Activated CD4-positive, CD25-positive, alpha-beta regulatory T cell (primary cell): ENCODE data around the gene AJM1.
A peak's percentile ranks its signal among the peaks of the same experiment; 100 is the strongest.
"Not testable (repeated sequence)": the region's sequence is repeated elsewhere in the genome, so short reads cannot be mapped to it uniquely, and the experiment has no call there.

ENCODE experiments used
- DNase-seq, 4 experiments: peaks; one replicate each; lab custom pipeline; 2025; lab: John Stamatoyannopoulos, UW

The AJM1 gene

DNA sequence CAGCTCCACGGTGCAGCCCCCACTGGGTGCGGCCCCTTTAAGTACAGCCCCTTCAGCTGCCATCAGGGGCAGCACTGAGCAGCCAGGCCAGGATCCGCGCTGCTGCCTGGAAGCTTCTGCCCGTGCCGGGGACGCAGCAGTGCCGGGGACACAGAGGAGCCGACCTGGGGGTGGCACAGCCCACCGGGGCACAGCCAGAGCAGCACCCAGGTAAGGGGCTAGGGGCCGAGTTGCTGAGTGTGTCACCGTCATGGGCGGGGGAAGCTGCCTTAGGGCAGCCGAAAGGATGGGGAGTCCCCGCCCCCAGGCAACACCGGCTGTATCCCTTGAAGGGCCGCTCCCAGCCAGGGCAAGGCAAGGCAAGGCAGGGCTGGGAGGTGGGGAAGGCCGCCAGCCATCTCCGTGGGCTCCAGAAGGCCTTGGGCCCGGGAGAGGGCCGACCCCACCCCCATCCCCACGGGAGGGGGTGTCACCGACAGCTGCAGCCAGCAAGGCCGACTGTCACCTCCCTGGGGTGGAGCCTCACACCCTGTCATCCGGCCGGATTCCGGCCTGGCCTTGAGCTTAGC lies at the start of gene AJM1:
Gene AJM1 (plus strand): TSS at position 99 of the 569 bp plus-strand sequence. CDS start 1,937 bp downstream, outside the sequence.
- peak; percentile 53 to 66 (median 60) for DNase-seq

DNA sequence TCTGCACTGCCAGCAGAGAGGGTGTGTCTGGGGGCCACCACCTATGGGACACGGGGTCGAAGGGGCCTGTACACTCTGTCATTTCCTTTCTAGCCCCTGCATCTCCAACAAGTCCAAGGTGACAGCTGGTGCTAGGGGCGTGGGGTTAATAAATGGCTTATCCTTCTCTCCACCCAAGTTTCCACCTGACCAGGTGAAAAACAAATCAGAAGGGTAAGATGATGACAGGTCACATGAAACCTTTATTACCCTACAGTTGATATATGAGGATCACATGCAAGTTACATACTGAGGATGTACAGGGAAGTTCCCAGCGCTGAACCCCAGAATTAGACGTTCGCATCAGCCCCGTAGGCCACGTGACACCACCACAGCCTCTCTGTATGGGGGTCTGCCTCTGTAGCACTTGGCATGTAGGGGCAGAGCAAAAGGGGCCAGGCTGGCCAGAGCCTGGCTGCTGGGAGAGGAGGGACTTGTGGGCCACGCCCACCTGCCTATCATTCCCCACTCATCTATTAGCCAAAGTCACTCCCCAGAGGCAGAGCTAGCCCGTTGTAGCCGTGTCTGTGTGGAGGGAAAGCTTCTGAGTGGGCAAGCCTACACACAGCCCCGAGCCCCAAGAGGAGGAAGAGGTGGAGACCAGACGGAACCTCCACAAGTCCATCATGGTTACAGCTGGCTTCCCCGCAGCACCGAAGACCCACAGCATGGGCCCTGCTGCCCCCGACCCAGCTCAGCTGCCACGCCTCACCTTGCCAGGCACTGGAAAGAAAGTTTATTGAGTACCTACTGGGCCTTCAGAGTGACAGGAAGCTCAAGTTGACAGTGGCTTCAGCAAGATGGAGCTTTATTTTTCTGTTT lies 49.0 kb upstream of the AJM1 start:
- no peak for DNase-seq

DNA sequence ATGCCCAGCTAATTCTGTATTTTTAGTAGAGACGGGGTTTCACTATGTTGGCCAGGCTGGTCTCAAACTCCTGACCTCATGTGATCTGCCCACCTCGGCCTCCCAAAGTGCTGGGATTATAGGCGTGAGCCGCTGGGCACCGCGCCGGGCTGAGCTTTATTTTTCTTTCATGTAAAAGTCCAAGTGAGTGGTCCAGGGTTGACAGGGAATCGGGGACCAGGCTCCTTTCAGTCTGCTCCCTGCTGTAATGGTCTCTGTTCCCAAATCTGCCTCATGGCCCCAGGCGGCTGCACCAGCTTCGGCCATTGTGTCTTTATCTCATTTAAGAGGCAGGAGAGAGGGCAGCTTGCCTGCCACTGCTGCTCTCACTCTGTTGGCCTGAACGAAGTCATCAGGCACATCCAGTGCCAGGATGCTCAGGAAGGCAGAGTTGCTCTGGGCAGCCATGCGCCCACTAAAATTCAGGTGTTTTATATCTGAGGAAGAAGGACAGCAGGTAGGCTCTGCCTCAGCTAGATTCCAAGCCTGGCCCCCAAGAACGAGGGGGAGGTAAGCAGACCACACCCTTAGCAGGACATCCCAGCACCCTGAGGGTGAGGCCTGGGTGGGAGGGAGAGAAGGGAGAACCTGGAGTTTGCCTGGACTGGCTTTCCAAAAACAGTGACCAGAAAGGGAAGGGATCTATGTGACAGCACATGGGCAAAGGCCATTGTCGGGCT lies 47.8 kb upstream of the AJM1 start:
- no peak for DNase-seq

DNA sequence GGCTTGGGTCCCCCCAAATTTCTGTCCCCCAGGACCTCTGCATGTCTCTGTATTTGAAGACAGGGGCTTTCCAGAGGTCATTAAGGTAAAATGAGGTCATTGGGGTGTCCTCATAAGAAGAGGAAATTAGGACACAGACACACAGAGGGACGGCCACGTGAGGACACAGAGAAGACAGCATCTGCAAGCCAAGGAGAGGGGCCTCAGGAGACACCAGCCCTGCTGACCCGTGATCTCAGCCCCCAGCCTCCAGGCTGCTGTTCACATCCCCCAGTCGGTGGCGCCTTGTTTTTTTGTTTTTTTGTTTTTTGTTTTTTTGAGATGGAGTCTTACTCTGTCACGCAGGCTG lies 47.3 kb upstream of the AJM1 start:
- DNase-seq = no peak

DNA sequence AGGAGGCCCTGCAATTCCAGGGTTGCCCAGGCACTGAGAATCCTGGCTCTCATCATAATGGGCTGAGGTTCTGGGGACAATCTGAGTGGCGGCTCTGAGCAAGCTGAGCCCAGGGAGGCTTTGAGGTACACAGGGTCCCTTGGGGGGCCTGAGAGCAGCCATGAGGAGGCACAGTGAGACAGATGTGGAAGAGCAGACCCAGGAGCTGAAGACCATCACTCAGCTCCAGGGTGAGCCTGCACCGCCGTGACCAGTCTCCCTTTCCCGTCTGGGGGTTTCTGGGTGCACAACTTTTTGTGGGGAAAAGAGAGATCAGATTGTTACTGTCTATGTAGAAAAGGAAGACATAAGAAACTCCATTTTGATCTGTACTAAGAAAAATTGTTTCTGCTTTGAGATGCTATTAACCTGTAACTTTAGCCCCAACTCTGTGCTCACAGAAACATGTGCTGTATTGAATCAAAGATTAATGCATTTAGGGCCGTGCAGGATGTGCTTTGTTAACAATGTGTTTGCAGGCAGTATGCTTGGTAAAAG lies 46.0 kb upstream of the AJM1 start, which contains the start of gene CCDC183:
Gene CCDC183 (plus strand): TSS at position 101 of the 537 bp plus-strand sequence. CDS start 60 bp downstream, at position 161.
- DNase-seq = no peak

DNA sequence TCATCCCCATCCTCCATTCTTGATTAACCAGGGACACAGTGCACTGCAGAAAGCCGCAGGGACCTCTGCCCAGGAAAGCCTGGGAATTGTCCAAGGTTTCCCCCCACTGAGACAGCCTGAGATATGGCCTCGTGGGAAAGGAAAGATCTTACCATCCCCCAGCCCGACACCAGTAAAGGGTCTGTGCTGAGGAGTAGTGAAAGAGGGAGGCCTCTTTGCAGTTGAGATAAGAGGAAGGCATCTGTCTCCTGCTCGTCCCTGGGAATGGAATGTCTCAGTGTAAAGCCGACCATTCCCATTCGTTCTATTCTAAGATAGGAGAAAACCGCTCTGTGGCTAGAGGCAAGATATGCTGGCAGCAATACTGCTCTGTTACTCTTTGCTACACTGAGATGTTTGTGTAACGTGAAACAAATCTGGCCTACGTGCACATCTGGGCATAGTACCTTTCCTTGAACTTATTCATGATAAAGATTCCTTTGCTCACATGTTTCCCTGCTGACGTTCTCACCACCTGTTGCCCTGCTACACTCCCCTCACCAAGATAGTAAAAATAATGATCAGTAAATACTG lies 45.4 kb upstream of the AJM1 start:
- DNase-seq = not testable (repeated sequence)

DNA sequence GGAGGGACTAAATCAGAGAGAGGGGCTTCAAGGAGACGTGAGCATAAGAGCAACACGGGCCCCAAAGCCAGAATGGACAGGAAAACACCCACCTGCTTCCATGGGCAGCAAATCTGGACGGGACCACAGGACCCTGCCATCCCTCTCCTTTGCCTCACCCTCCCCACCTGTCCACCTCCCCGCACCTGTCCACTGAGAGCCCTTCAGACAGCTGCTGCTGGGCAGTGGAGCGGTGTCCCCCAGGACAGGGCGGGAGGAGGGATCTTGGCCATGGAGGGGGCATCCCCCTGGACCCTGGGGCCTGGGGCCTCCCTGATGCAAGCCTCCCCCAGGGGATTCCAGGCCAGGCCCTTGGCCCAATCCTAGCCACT lies 43.6 kb upstream of the AJM1 start:
- no peak for DNase-seq

DNA sequence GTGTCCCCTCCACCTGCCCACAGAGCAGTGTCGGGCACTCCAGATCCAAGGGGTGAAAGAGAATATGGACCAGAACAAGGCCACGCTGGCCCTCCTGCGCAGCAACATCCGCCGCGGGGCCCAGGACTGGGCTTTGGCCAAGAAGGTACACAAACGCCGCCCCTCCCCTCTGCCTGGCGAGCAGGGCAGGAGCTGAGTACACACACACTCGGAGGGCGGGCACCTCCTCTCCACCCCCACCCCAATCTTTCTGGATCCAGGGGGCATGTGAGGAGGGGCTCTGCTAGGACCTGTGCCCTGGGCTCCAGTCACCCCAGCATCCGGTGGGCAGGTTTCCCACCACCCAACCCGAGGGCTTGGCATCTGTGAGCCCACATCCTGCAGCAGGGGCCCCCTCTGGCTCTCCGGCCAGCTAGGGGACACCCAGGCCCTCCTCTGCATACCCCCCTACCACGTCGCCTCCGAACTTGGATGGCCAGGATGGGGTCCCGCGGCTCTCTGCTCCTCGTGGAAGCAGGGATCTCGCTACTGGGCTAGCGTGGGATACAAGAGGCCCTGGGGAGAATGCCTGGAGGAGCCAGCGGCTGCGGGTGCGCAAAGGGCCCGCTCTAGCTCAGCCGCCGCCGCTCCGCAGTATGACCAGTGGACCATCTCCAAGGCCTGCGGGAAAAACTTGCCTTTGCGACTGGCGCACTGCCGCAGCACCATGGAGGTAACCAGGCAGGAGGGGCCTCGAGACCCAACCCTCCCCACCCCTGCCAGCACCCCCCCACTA lies 43.0 kb upstream of the AJM1 start:
- DNase-seq = no peak

DNA sequence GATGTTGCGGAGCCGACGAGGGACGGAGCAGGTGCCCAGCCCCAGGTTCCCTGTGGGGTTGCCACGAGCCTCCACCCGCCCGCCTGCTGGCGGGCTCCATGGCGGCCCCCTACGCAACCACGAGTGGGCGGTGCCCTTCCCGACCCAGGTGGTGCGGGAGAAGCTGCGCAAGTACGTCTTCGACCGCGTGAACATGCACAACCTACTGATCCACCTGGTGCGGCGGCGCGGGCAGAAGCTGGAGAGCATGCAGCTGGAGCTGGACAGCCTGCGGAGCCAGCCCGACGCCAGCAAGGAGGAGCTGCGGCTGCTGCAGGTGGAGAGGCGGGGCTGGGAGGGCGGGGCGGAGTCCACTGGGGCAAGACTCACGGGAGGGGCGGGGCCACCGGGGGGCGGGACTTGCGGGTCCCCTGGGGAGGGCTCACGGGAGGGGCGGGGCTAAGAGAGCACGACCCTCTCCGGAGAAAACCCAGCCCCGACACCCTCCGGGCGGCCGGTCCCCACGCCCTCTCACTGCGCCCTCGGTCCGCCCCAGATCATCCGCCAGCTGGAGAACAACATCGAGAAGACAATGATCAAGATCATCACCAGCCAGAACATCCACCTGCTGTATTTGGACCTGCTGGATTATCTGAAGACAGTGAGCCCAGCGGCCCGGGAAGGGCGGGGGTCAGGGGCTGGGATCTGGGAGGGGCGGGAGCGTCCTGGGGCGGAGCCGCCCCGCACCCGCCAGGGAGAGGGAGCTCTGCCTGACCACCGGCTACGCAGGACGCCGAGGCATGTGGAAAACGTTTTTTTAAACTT lies 42.2 kb upstream of the AJM1 start:
- DNase-seq = peak; percentile 84 to 94 (median 88)

DNA sequence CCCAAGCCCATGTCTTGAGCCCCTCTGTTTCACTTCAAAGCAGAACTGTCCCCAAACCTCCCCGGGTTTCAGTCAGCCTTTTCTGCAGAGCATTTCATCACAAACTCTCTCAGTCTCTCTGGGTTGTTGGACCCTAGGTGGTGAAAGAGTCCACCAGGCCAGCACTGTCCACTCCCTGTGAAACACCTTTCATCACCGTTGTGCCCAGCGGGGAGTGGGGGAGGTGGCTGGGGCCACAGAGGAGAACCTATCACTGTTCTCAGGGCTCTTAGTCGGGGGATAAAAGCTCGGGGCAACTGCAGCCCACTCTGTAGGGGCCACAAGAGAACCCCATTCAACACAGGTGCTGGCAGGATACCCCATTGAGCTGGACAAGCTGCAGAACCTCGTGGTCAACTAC lies 40.0 kb upstream of the AJM1 start:
- no peak for DNase-seq

DNA sequence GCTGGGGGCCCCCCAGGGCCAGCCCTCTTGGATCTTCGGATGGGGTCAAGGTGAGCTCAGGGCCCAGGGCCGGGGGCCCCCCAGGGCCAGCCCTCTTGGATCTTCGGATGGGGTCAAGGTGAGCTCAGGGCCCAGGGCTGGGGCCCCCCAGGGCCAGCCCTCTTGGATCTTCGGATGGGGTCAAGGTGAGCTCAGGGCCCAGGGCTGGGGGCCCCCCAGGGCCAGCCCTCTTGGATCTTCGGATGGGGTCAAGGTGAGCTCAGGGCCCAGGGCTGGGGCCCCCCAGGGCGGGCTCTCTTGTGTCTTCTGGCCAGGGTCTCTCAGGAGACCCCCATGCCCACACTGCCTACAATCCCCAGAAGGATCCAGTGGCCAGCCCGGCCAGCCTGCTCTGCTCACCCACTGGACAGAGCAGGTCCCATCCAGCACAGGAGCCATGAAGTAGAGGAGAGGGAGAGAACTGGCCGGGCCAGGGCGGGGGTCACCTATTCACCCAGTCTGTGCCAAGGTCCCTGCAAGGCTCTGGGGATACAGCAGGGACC lies 39.2 kb upstream of the AJM1 start:
- DNase-seq = not testable (repeated sequence)

DNA sequence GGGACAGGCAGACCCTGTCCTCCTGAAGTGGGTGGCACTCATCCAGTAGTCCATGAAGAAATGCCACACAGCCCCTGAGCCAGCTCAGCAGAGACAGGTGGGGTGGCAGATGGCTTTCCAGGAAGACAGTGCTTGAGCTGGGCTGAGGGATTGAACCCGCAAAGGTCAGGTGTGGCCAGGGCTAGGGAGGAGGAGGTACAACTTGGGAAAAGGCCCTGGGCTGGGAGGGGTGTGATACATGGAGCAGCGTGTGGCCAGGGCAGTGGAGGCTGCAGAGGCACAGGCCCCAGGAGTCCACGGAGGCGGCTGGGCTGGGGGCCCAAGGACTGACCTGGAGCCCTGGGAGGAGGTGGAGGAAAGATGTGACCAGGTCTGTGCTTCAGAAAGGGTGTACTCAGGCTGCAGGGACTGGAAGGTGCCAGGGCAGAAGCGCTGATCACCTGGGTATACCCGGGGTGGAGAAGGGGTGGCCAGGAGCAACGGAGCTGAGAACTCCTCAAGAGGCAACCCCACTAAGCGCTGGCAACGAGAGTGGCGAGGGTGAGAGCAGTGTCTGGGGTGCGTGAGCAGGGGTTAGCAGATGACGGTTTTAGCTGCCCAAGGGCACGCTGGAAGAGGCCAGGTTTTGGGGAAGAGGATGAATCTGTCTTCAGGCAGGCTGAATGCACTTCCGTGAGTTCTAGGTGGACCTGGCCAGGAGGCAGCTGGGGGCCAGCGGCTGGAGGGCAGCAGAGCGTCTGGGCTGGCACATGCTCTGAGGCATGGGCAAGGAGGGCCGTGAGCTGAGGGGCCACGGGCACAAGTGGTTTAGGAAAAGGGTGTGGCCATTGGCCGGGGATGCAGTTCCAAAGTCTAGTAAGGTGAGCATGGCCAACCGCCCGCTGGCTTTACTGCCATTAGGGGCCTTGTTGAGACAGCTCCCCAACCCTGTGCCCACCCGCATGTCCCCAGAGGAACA lies 38.4 kb upstream of the AJM1 start:
- DNase-seq = no peak

DNA sequence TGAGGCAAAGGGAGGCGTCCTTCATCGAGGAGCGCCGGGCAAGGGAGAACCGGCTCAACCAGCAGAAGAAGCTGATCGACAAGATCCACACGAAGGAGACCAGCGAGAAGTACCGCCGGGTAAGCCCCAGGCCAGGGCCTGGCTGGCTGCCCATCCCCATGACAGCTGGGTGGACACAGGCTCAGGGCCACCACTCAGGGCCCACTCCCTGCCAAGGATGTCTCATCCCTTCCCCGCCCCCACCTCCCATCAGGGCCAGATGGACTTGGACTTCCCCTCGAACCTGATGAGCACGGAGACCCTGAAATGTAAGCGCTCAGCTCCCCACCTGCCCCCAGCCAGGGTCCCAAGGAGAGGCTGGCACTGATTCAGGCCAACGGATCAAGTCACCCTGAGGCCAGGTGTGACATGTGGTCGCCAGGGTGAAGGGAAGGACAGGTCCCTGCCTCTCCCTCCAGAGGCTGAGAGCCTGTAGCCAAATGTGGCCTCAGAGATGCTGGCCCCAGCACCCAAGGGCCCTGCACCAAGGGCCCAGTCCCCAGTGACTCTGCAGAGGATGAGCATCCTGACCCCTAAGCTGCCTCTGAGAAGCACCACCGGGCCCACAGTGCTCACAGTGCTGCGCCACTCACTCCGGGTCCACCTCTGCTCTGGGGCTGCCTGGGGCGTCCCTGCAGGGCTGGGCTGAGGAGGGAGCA lies 37.6 kb upstream of the AJM1 start:
- no peak for DNase-seq

DNA sequence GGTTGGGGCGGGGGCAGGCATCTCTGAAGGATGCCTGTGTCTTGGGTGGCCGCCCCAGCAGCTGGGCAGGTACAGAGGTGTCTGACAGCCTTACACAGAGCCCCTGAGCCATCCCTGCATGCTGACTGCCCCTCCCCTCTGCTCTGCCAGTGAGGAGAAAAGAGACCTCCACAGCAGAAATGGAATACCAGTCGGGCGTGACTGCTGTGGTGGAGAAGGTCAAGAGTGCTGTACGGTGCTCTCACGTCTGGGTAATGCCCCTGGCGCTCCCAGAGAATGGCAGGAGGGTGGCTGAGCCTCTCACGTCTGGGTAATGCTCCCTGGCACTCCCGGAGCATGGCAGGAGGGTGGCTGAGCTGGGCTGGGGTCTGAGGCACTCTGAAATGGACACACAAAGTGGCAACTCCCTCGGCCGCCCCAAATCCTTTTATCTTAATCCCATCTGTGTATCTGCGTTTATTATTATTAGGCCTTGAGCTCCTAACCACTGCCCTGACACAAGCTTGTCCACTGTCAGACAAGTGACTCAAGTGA lies 37.0 kb upstream of the AJM1 start:
- no peak for DNase-seq

DNA sequence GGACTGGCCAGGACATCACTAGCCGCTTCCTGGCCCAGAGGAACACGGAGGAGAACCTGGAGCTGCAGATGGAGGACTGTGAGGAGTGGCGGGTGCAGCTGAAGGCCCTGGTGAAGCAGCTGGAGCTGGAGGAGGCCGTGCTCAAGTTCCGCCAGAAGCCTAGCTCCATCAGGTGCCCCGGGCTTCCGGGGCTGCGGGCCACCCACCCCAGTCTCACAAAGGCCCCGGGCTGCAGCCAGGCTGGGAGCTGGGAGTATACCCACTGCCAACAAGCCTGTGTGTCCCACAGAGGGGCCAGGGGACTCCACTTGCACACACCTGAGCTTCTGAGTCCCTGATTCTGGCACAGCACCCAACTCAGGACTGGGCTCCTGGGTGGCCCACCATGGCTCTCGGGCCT lies 36.2 kb upstream of the AJM1 start:
- DNase-seq = no peak

DNA sequence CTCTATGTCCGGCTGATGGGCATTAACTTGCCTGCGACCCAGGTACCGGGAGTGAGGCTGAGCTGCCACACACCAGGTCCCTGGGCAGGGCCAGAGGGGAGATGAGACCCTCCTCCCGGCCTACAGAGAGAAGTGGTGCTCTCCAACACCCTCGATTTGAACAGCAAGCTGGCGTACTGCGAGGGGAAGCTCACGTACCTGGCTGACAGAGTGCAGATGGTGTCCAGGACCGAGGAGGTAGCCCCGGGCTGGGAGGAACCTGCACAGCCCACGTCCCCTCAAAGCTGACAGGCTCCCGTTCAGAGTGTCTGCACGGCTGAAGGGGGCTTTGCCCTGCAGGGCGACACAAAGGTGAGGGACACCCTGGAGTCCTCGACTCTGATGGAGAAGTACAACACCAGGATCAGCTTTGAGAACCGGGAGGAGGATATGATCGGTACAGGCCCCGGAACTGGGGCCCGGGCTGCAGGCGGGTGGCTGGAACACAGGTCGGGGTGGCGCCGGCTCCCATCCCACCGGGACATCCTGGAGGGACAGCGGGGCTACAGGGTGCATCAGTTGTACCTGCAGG lies 35.6 kb upstream of the AJM1 start:
- DNase-seq = no peak

DNA sequence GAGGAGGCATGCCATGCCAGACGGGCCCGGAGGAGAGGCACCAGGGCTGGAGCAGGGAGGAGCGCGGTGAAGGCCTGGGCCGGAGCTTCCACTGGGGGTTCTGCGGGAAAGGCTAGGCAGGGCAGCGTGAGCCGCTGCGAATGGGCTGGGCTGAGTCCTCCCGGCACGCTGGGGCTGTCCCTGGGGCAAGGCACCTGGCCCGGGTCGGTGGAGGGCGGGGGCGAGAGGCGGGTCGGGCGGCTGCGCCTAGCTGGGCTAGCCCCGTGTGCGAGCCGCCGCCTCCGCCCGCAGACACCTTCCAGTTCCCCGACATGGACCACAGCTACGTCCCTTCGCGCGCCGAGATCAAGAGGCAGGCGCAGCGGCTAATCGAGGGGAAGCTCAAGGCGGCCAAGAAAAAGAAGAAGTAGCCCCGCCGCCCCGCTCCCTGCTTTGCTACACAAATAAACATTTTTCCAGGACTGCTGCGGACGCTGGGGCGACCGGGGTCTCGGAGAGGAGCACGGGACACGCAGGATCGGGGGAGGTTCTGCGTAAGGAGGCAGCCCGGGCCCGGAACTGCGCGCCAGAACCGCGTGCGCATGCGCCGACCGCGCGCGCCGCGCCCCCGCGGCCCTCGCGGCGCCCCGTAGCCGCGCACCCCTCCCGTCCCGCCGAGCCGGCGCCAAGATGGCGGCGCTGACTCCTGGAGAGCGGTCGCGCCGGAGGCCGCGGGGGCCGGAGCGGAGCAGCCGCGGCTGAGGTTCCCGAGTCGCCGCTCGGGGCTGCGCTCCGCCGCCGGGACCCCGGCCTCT lies 34.8 kb upstream of the AJM1 start, which contains the start of gene RABL6:
Gene RABL6 (plus strand): TSS at position 668 of the 794 bp plus-strand sequence. CDS start 249 bp downstream, outside the sequence.
- DNase-seq = peak; percentile 51 to 68 (median 60)
